HCT116 (cell line): ENCODE measurements around the gene PHF21A.

Experiments
- EZH2phosphoT487 ChIP-seq: fragments of 200-600 bp; IDR thresholded peaks from 2 replicates; pipeline ENCODE4 v1.6.1; 2018; ENCODE audit warnings: antibody characterized with exemption, borderline replicate concordance
- JUND ChIP-seq: IDR thresholded peaks from 2 replicates; pipeline ENCODE4 v1.6.1; 2012
- POLR2A ChIP-seq: IDR thresholded peaks from 2 replicates; pipeline ENCODE4 v1.7.0; 2011; ENCODE audit warnings: borderline replicate concordance; ENCODE audit not compliant: insufficient read depth, insufficient read length; ENCODE audit errors: extremely low read depth
- SIN3A ChIP-seq: IDR thresholded peaks from 2 replicates; pipeline ENCODE4 v1.6.1; 2012; ENCODE audit warnings: low read depth
- TCF7L2 ChIP-seq: IDR thresholded peaks from 2 replicates; pipeline ENCODE4 v1.7.0; 2011; ENCODE audit warnings: borderline replicate concordance, inconsistent platforms; ENCODE audit not compliant: insufficient read depth, insufficient read length; ENCODE audit errors: extremely low read depth
- TF ChIP-seq, protein P1 (sequence below), 3 experiments: fragments of 200-600 bp in 1 of 3; sonication (generic) in 1 of 3; IDR thresholded peaks in 2 of 3; conservative IDR thresholded peaks in 1 of 3; 2 replicates each; pipeline ENCODE4 v1.5.1; 2012 to 2017; ENCODE audit warnings: low read depth in 2 of 3, low read length in 2 of 3, antibody characterized with exemption in 1 of 3, borderline replicate concordance in 1 of 3, control low read depth in 1 of 3, mild to moderate bottlenecking in 1 of 3, mixed read lengths in 1 of 3, mixed run types in 1 of 3, moderate library complexity in 1 of 3; ENCODE audit not compliant: insufficient read depth in 1 of 3
- TF ChIP-seq, protein P2 (sequence below): IDR thresholded peaks from 2 replicates; pipeline ENCODE4 v1.6.1; 2012

DNA sequence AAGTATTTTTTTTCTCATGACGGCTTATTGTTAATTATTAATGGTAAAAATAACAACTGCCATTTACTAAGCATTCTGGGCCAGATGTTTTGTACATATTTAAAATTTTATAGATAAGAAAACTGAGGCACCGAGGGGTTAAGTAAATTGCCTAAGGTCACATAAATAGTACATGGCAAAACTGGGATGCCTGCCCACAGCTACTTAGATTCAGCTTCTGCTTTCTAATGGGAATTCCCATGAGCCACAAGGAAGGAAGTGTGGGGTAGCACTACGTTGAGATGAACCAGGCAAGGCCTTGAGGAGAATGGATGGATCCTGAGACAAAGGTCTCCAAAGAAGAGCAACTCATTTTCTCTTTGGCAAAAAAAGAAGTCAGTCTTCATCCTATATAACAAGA, 11.9 kb upstream of the PHF21A start:
- TF ChIP-seq, protein P1, sequence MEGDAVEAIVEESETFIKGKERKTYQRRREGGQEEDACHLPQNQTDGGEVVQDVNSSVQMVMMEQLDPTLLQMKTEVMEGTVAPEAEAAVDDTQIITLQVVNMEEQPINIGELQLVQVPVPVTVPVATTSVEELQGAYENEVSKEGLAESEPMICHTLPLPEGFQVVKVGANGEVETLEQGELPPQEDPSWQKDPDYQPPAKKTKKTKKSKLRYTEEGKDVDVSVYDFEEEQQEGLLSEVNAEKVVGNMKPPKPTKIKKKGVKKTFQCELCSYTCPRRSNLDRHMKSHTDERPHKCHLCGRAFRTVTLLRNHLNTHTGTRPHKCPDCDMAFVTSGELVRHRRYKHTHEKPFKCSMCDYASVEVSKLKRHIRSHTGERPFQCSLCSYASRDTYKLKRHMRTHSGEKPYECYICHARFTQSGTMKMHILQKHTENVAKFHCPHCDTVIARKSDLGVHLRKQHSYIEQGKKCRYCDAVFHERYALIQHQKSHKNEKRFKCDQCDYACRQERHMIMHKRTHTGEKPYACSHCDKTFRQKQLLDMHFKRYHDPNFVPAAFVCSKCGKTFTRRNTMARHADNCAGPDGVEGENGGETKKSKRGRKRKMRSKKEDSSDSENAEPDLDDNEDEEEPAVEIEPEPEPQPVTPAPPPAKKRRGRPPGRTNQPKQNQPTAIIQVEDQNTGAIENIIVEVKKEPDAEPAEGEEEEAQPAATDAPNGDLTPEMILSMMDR (IDR thresholded peaks at IDR 0.05 in 2 of 3, conservative IDR thresholded peaks at IDR 0.05 in 1 of 3; ENCODE audit: borderline replicate concordance in 1 of 3, insufficient read depth in 1 of 3, low read depth in 2 of 3, low read length in 2 of 3) = no peak
- TF ChIP-seq SIN3A (no peak), TCF7L2 (no peak), POLR2A (no peak), JUND (no peak), EZH2phosphoT487 (no peak)
- TF ChIP-seq, protein P2, sequence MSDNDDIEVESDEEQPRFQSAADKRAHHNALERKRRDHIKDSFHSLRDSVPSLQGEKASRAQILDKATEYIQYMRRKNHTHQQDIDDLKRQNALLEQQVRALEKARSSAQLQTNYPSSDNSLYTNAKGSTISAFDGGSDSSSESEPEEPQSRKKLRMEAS = no peak
